Type B pancreatic cell (in vitro differentiated cells): ENCODE data around the gene METTL15. TPM values are rescaled to one million over a fixed set of nuclear protein-coding genes. Genes with fewer than 3 reads are reported as not detected.
"Not testable (repeated sequence)": the region's sequence is repeated elsewhere in the genome, so short reads cannot be mapped to it uniquely, and the experiment has no call there.

Experiments used
- DNase-seq: peaks from one replicate; pipeline ENCODE4 v3.0.0; 2021; ENCODE audit warnings: mixed read lengths; ENCODE audit not compliant: unreplicated experiment; ENCODE audit errors: extremely low spot score
- H3K27ac Mint-ChIP-seq: 2 replicates; pipeline ENCODE4 v1.8.0; 2021; ENCODE audit warnings: mild to moderate bottlenecking, mixed read lengths
- H3K27me3 Mint-ChIP-seq: 2 replicates; pipeline ENCODE4 v1.8.0; 2021; ENCODE audit warnings: mixed read lengths
- H3K36me3 Mint-ChIP-seq: 2 replicates; pipeline ENCODE4 v1.8.0; 2021; ENCODE audit warnings: mixed read lengths
- H3K4me1 Mint-ChIP-seq: one replicate; pipeline ENCODE4 v1.8.0; 2021; ENCODE audit warnings: mixed read lengths; ENCODE audit not compliant: unreplicated experiment
- H3K4me3 Mint-ChIP-seq: 2 replicates; pipeline ENCODE4 v1.8.0; 2021; ENCODE audit warnings: mild to moderate bottlenecking, mixed read lengths
- H3K9me3 Mint-ChIP-seq: 2 replicates; pipeline ENCODE4 v1.8.0; 2021; ENCODE audit warnings: mixed read lengths
- CTCF ChIP-seq: fragments of 200-600 bp; sonication (generic); conservative IDR thresholded peaks from 2 replicates; pipeline ENCODE4 v1.5.0; 2021; ENCODE audit warnings: antibody characterized with exemption, mild to moderate bottlenecking
- total RNA-seq: library from RNA; stranded (reverse); gene quantifications from 2 replicates; pipeline ENCODE4 v1.2.1, GENCODE V29; 2021; ENCODE audit warnings: low replicate concordance

Gene METTL15
- total RNA-seq, 1 donor from 2014 or later, result 13.4 TPM

- Mint-ChIP-seq H3K4me3 (no peak overlapping the region), H3K36me3 (peaks cover 22% of the 10 kb centered on the region), H3K4me1 (peaks cover 9% of the 10 kb centered on the region), H3K27me3 (no peaks in the 10 kb centered on the region), H3K27ac (no peak overlapping the region), H3K9me3 (peaks cover 4% of the 10 kb centered on the region)
- no peak for DNase-seq
- no peak for TF ChIP-seq CTCF
Observed at GRCh38 chr11:28170759-28171158, 62.6 kb downstream of the METTL15 start.

GRCh38 chr11:28176351-28176750 lies 68.2 kb downstream of the METTL15 start:
- no peaks in the 10 kb centered on the region for H3K4me1 Mint-ChIP-seq
- TF ChIP-seq CTCF, result no peak
- H3K27me3 Mint-ChIP-seq, result no peaks in the 10 kb centered on the region
- H3K36me3 Mint-ChIP-seq, result peaks cover 8% of the 10 kb centered on the region
- no peak overlapping the region for H3K27ac Mint-ChIP-seq
- H3K9me3 Mint-ChIP-seq, result peaks cover 4% of the 10 kb centered on the region
- DNase-seq, result no peak
- no peak overlapping the region for H3K4me3 Mint-ChIP-seq

- no peak overlapping the region for H3K4me3 Mint-ChIP-seq
- DNase-seq, result no peak
- no peaks in the 10 kb centered on the region for H3K9me3 Mint-ChIP-seq
- no peak overlapping the region for H3K27ac Mint-ChIP-seq
- no peaks in the 10 kb centered on the region for H3K27me3 Mint-ChIP-seq
- H3K4me1 Mint-ChIP-seq, result no peaks in the 10 kb centered on the region
- TF ChIP-seq CTCF, result no peak
- H3K36me3 Mint-ChIP-seq, result peaks cover 18% of the 10 kb centered on the region
Observed at GRCh38 chr11:28195449-28195848, 87.3 kb downstream of the METTL15 start.

GRCh38 chr11:28209906-28210305 lies 101.7 kb downstream of the METTL15 start:
- Mint-ChIP-seq H3K27me3 (no peaks in the 10 kb centered on the region), H3K27ac (no peak overlapping the region), H3K9me3 (no peaks in the 10 kb centered on the region), H3K36me3 (peaks cover 16% of the 10 kb centered on the region), H3K4me3 (no peak overlapping the region), H3K4me1 (no peaks in the 10 kb centered on the region)
- DNase-seq, result no peak
- TF ChIP-seq CTCF, result no peak

- H3K36me3 Mint-ChIP-seq, result peaks cover 13% of the 10 kb centered on the region
- H3K27ac Mint-ChIP-seq, H3K27me3 Mint-ChIP-seq, H3K4me3 Mint-ChIP-seq, H3K4me1 Mint-ChIP-seq, DNase-seq: not testable (repeated sequence)
- peaks cover 11% of the 10 kb centered on the region for H3K9me3 Mint-ChIP-seq
Observed at GRCh38 chr11:28222063-28222462, 113.9 kb downstream of the METTL15 start.

- DNase-seq, result no peak
- Mint-ChIP-seq H3K27ac (no peak overlapping the region), H3K27me3 (no peaks in the 10 kb centered on the region), H3K36me3 (peaks cover 6% of the 10 kb centered on the region), H3K9me3 (peaks cover 6% of the 10 kb centered on the region), H3K4me3 (no peak overlapping the region), H3K4me1 (no peaks in the 10 kb centered on the region)
- no peak for TF ChIP-seq CTCF
Observed at GRCh38 chr11:28223577-28223976, 115.4 kb downstream of the METTL15 start.
